ENCODE measurements around the gene DOCK11. TPM values are rescaled to one million over a fixed set of nuclear protein-coding genes. Genes with fewer than 3 reads are reported as not detected.

Gene DOCK11
- total RNA-seq, 1 donor from 2014 or later, result 56.0 TPM

- intact Hi-C loops (cut with micrococcal nuclease), result loop anchor here (5.0 kb wide), 2 partner anchors 67 to 188 kb away; partner anchors contain the start of gene WDR44
- TF ChIP-seq CTCF (IDR thresholded peaks at IDR 0.05), result no peak
- peak overlapping the region; percentile 82 for H3K27ac Mint-ChIP-seq
- ATAC-seq (ENCODE audit: low read depth) (no peak), DNase-seq (no peak)
- peaks cover 4% of the 10 kb centered on the region for H3K36me3 Mint-ChIP-seq (ENCODE audit: low read depth)
- no peak overlapping the region for H3K4me3 Mint-ChIP-seq
- ChIA-PET POLR2A (interaction anchor here (1.6 to 2.3 kb wide), 2 partner anchors 37 to 39 kb away, joined by 3 to 16 read pairs; partner anchors contain the start of gene DOCK11), CTCF (interaction anchor here (1.3 kb wide), 1 partner anchor 75 kb away, joined by 3 read pairs; no protein-coding TSS in a partner anchor)
- H3K4me1 Mint-ChIP-seq, result peaks cover 78% of the 10 kb centered on the region
- H3K27me3 Mint-ChIP-seq, result no peaks in the 10 kb centered on the region
- H3K9me3 Mint-ChIP-seq, result no peaks in the 10 kb centered on the region
Observed at GRCh38 chrX:118534716-118535493, 39.3 kb downstream of the DOCK11 start.

- ATAC-seq (ENCODE audit: low read depth) (peak; percentile 67), DNase-seq (no peak)
- POLR2A ChIA-PET, result interaction anchor here (1.6 to 2.3 kb wide), 2 partner anchors 38 to 41 kb away, joined by 3 to 16 read pairs; partner anchors contain the start of gene DOCK11
- intact Hi-C loops (cut with micrococcal nuclease), result loop anchor here (1.0 to 5.0 kb wide), 4 partner anchors 41 to 189 kb away; partner anchors contain the start of genes DOCK11 and WDR44
- Mint-ChIP-seq H3K4me1 (peaks cover 66% of the 10 kb centered on the region), H3K4me3 (peak overlapping the region; percentile 64), H3K27ac (peak overlapping the region; percentile 82), H3K9me3 (no peaks in the 10 kb centered on the region), H3K27me3 (no peaks in the 10 kb centered on the region), H3K36me3 (ENCODE audit: low read depth) (peaks cover 2% of the 10 kb centered on the region)
- TF ChIP-seq CTCF (IDR thresholded peaks at IDR 0.05), result no peak
- CTCF ChIA-PET, result interaction anchor here (2.4 kb wide), 1 partner anchor 39 kb away, joined by 6 read pairs; no protein-coding TSS in a partner anchor
Observed at GRCh38 chrX:118536204-118536603, 40.6 kb downstream of the DOCK11 start.

- peak overlapping the region; percentile 82 for H3K27ac Mint-ChIP-seq
- peaks cover 68% of the 10 kb centered on the region for H3K4me1 Mint-ChIP-seq
- ChIA-PET POLR2A (interaction anchor here (3.7 kb wide), 1 partner anchor 41 kb away, joined by 24 read pairs; the partner anchor contains the start of gene DOCK11), CTCF (interaction anchor here (2.4 kb wide), 1 partner anchor 40 kb away, joined by 6 read pairs; no protein-coding TSS in a partner anchor)
- DNase-seq (no peak), ATAC-seq (ENCODE audit: low read depth) (peak; percentile 70)
- peak overlapping the region; percentile 64 for H3K4me3 Mint-ChIP-seq
- H3K9me3 Mint-ChIP-seq, result no peaks in the 10 kb centered on the region
- peaks cover 6% of the 10 kb centered on the region for H3K36me3 Mint-ChIP-seq (ENCODE audit: low read depth)
- H3K27me3 Mint-ChIP-seq, result no peaks in the 10 kb centered on the region
- intact Hi-C loops (cut with micrococcal nuclease), result loop anchor here (1.0 to 5.0 kb wide), 4 partner anchors 42 to 190 kb away; partner anchors contain the start of genes DOCK11 and WDR44
- TF ChIP-seq CTCF (IDR thresholded peaks at IDR 0.05), result no peak
Observed at GRCh38 chrX:118536687-118537461, 41.3 kb downstream of the DOCK11 start.

- DNase-seq (no peak), ATAC-seq (ENCODE audit: low read depth) (no peak)
- peak overlapping the region; percentile 15 for H3K4me3 Mint-ChIP-seq
- H3K4me1 Mint-ChIP-seq, result peaks cover 60% of the 10 kb centered on the region
- H3K27me3 Mint-ChIP-seq, result no peaks in the 10 kb centered on the region
- H3K27ac Mint-ChIP-seq, result peak overlapping the region; percentile 50
- peaks cover 11% of the 10 kb centered on the region for H3K36me3 Mint-ChIP-seq (ENCODE audit: low read depth)
- POLR2A ChIA-PET, result interaction anchor here (1.3 to 3.7 kb wide), 2 partner anchors 10 to 43 kb away, joined by 5 to 24 read pairs; partner anchors contain the start of gene DOCK11
- intact Hi-C loops (cut with micrococcal nuclease), result loop anchor here (5.0 kb wide), 2 partner anchors 64 to 191 kb away; partner anchors contain the start of gene WDR44
- no peaks in the 10 kb centered on the region for H3K9me3 Mint-ChIP-seq
- CTCF ChIA-PET, result interaction anchor here (2.4 kb wide), 1 partner anchor 41 kb away, joined by 6 read pairs; no protein-coding TSS in a partner anchor
- TF ChIP-seq CTCF (IDR thresholded peaks at IDR 0.05), result no peak
Observed at GRCh38 chrX:118538386-118538785, 42.8 kb downstream of the DOCK11 start.
